K562 (cell line): ENCODE measurements around the gene NFIC. TPM values are rescaled to one million over a fixed set of nuclear protein-coding genes. Genes with fewer than 3 reads are reported as not detected.

Experiments used
- CLOCK ChIP-seq: fragments of 250-450 bp; sonication (Bioruptor Pico); IDR thresholded peaks from 2 replicates; pipeline ENCODE4 v1.4.0; 2020; ENCODE audit warnings: mild to moderate bottlenecking, moderate library complexity, borderline replicate concordance
- HIVEP1 ChIP-seq: fragments of 250-450 bp; sonication (Bioruptor Pico); IDR thresholded peaks from 2 replicates; pipeline ENCODE4 v1.4.0; 2020; ENCODE audit warnings: mild to moderate bottlenecking
- KLF1 ChIP-seq: fragments of 450-650 bp; IDR thresholded peaks from 2 replicates; pipeline ENCODE4 v1.6.1; 2016; ENCODE audit warnings: missing genetic modification characterization, missing compliant biosample characterization
- MAFK ChIP-seq: IDR thresholded peaks from 2 replicates; pipeline ENCODE4 v1.6.1; 2011; ENCODE audit warnings: low read length, improper control_type of control experiment
- MXD1 ChIP-seq: fragments of 250-450 bp; sonication (Bioruptor Pico); IDR thresholded peaks from 2 replicates; pipeline ENCODE4 v1.8.0; 2021; ENCODE audit warnings: borderline replicate concordance, mild to moderate bottlenecking, moderate library complexity; ENCODE audit not compliant: poor library complexity, severe bottlenecking
- RBM15 ChIP-seq: fragments of 200-400 bp; formaldehyde crosslinking; IDR thresholded peaks from 2 replicates; pipeline ENCODE4 v1.6.1; 2018; ENCODE audit warnings: mild to moderate bottlenecking, low read length, moderate library complexity; ENCODE audit not compliant: insufficient read depth
- SMAD1 ChIP-seq: fragments of 150-350 bp; IDR thresholded peaks from 2 replicates; pipeline ENCODE4 v1.6.1; 2014; ENCODE audit warnings: low read length, low read depth; ENCODE audit not compliant: partially characterized antibody
- SPI1 ChIP-seq: IDR thresholded peaks from 2 replicates; pipeline ENCODE4 v1.6.1; 2011; ENCODE audit warnings: low read depth, low read length, control low read depth, borderline replicate concordance
- ZBTB5 ChIP-seq: fragments of 450-650 bp; IDR thresholded peaks from 2 replicates; pipeline ENCODE4 v1.6.1; 2017; ENCODE audit warnings: antibody characterized with exemption
- ZNF431 ChIP-seq: sonication (generic); formaldehyde crosslinking; IDR thresholded peaks from 2 replicates; pipeline ENCODE4 v1.8.0; 2022; ENCODE audit warnings: mild to moderate bottlenecking, missing genetic modification reagents
- ZNF57 ChIP-seq: fragments of 450-650 bp; formaldehyde crosslinking; IDR thresholded peaks from 2 replicates; pipeline ENCODE4 v1.4.0; 2020; ENCODE audit warnings: mild to moderate bottlenecking, moderate library complexity
- ZNF592 ChIP-seq: fragments of 450-650 bp; IDR thresholded peaks from 2 replicates; pipeline ENCODE4 v1.6.1; 2017; ENCODE audit warnings: antibody characterized with exemption, mild to moderate bottlenecking
- ZNF639 ChIP-seq, 2 experiments: fragments of 200-800 bp in 1 of 2; sonication (Bioruptor generic) in 1 of 2; sonication (generic) in 1 of 2; formaldehyde crosslinking in 1 of 2; IDR thresholded peaks in 1 of 2; conservative IDR thresholded peaks in 1 of 2; 2 replicates each; pipeline versions ENCODE4 v1.5.0 to v1.6.1; 2016 to 2020; ENCODE audit warnings: missing compliant biosample characterization in 1 of 2, missing genetic modification characterization in 1 of 2, missing genetic modification reagents in 1 of 2
- polyA plus RNA-seq, 8 experiments: library from polyadenylated mRNA; depleted of rRNA in 4 of 8; stranded (reverse) in 5 of 8; unstranded in 3 of 8; fragments of >200 nt; fragmentation: Nextera tagmentation in 2 of 8; fragmentation: Illumina TruSeq in 1 of 8; extraction: Ambion mirVana in 2 of 8; extraction: Trizol in 1 of 8; gene quantifications; 2 replicates each; pipeline versions ENCODE4 v1.2.1 to v1.2.3, GENCODE V29; 2011 to 2014; ENCODE audit warnings: inconsistent platforms in 1 of 8, missing spikeins in 1 of 8
- total RNA-seq, 7 experiments: library from RNA; depleted of rRNA in 6 of 7; stranded (reverse); fragments of >200 nt in 6 of 7; fragmentation: Illumina TruSeq in 2 of 7; extraction: Trizol in 2 of 7; gene quantifications; 2 replicates each; pipeline versions ENCODE4 v1.2.1 to v1.2.3, GENCODE V29; 2011 to 2021; ENCODE audit warnings: low replicate concordance in 1 of 7

NFIC gene
- total and polyA plus RNA-seq, 9 of the 15 experiments (the other 6 are each of a cell fraction or from before 2014, with no cell fraction given), result 0.71 to 62.1 (median 6.9) TPM

- TF ChIP-seq ZNF639 (CRISPR knock-in tag; conservative IDR thresholded peaks at IDR 0.05 in 1 of 2, IDR thresholded peaks at IDR 0.05 in 1 of 2) (0 out of 4 replicates have a peak, but pooled peaks of 1 of the 2 experiments have one; percentile 34), SPI1 (no peak), HIVEP1 (CRISPR knock-in tag) (no peak), ZNF592 (no peak), MAFK (peak; percentile 68), MXD1 (CRISPR knock-in tag) (no peak), RBM15 (no peak), ZNF431 (CRISPR knock-in tag) (no peak), KLF1 (no peak), ZNF57 (CRISPR knock-in tag) (no peak), SMAD1 (no peak), CLOCK (CRISPR knock-in tag) (no peak), ZBTB5 (no peak)
Observed at GRCh38 chr19:3503036-3503572, 136.7 kb downstream of the NFIC start (continued).
